HG02884 (cell line): ENCODE data around the gene RGS19.

Source experiments
- ATAC-seq: cut with Tn5 transposase; IDR thresholded peaks from one replicate; pipeline ENCODE4 v1.9.1; 2021; ENCODE audit warnings: mild to moderate bottlenecking, moderate library complexity; ENCODE audit not compliant: unreplicated experiment

Gene RGS19

DNA sequence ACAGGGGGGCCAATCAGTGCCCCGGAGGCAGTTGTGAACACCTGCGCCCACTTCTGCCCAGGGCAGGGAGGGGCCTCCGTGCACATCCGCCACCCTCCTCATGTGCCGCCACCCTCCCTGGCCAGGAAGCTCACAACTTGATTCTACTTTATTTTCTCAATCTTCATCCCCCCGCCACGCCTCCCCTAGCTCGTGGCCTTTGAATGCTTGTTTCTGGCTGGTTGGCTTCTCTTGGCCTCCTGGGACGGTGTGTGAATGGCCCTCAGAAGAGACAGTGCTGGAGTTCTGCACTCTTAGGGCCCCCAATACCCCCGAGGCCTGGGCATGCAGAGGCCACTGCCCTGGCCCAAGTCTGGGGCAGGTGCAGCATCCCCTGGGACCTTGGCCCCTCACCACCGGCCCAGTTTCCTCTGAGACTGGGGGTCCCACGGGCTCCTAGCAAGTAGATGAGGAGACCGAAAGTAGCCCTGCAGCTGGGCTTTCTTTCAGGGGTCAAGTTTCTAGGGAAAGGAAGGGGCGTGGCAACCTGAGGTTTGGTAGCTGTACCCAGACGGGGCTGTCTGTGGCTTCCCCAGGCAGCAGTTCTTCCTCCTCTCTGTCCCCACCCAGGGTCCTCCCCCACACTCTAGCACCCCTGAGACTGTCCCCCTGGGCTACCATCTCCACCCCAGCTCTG, 1.3 kb downstream of the RGS19 start:
- ATAC-seq: no peak

DNA sequence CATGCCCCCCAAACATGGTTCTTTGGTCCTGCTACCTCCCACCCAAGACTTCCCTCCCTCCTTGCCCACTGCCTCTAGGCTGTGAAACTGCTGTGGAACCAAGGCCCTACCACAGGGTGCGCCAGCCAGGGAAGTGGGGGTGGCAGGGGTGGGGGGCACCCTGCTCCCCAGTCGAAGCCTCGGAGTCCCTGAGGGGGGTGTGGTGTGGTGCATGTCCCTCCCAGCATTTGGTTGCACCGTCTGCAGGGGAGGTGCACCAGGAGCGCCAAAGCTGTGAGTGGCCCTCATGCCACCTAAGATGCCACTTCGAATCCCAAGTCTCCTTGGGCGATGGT, 1.8 kb downstream of the RGS19 start:
- ATAC-seq: no peak

DNA sequence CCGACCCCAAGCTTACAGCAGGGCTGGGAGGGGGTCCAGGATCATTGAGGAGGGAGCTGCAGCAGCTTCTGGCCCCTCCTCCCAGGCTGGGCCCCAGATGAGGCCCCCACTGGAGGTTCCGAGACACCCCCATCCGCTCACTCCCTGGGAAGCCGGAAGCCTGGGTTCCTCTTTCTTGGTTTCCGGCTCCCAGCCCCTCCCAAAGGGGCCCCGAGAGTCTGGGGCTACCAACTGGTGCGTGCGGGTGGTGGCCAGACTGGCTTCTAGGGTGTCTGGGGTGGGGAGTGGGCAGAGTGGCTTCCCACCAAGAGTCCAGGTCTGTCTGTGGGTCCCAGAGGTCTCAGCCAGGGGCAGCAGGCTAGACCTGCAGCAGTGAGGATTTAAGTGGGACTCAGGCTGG, 2.2 kb downstream of the RGS19 start:
- no peak for ATAC-seq

DNA sequence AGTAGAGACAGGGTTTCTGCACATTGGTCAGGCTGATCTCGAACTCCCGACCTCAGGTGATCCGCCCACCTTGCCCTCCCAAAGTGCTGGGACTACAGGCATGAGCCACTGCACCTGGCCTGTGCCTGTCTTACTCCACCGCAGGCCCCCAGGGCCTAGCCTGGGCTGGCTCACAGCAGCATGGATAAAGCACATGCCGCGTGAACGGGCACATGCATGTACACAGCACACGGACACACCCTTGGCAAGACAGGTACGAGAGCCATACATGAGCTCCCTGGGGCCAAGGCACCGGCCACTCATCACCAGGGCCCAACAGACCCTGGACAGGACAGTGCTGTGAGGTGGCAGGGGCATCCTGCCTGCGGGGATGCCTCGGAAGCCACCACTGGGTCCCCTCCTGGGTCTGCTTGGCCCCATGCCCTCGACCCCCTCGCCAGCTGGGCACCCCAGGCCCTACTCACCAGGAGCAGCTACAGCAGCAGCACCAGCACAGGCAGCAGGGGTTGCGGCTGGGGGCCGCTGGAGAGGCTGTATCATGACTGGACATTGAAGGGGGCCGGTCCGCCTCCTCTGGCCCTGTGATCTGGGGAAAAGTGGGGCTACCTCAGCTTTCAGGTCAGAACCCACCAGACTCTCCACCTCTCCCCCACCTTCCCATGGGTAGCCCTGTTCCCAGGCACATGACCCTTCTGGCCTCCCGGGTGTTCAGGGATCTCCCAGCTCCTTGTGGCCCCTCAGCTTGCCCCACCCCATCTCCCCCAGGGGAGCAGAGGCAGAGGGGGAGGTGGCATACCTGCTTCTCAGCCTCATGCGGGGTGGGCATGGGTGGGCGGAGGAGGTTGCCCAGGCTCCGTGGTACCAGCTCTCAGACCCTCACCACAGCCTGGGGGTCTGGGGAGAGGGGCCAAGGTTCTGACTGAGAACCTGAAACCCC, 3.0 kb downstream of the RGS19 start:
- ATAC-seq: no peak

DNA sequence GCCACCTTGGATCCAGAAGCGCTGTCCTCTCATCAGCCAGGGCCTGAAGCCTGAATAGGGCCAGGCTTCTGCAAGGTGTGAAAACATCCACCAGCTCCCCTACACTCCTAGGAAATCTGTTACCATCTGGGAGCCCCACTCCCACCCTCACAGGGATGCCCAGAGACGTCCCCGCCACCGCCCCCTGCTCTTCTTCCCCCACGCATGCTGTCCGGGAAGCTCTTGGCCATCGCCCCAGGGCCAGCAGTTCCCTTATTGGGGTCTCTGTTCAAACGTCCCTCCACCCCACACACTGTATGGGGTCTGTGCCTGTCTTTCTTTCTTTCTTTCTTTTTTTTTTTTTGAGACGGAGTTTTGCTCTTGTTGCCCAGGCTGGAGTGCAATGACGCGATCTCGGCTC, 3.8 kb downstream of the RGS19 start:
- no peak for ATAC-seq

DNA sequence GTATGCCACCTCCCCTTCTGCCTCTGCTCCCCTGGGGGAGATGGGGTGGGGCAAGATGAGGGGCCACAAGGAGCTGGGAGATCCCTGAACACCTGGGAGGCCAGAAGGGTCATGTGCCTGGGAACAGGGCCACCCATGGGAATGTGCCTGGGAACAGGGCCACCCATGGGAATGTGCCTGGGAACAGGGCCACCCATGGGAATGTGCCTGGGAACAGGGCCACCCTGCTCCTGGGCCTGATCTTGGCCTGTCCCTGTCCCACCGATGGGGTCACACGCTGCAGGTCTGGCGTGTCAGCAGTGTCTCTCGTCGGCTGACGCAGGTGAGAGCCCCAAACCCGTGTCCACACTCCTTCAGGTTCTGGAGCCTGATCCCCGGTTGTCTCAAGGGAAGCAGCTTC, 4.4 kb downstream of the RGS19 start:
- no peak for ATAC-seq

DNA sequence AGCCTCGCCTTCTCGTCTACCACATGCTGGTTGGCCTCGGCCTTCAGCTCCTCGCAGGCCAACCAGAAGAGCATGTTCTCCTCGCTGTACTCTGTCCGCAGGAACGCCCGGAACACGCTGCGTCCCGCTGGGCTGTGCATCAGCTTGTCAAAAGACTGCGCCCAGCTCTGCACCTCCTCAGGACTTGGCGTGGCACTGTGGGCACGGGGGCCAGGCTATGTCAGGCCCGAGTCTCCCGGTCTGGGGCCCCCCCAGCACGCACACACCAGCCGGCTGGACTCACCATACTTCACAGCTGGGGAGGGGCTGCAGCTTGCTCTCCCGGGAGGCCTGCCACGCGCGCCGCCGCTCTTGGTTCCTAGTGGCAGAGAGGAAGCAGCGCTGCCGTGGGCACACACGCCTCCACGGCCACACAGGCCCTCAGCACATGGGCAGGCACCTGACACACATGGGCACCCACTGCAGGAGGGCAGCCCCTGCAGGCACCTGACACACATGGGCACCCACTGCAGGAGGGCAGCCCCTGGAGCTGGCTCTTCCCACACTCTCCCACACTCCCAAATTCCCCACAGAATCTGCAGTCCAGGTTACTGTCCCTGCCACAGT, 5.0 kb downstream of the RGS19 start:
- ATAC-seq: no peak

DNA sequence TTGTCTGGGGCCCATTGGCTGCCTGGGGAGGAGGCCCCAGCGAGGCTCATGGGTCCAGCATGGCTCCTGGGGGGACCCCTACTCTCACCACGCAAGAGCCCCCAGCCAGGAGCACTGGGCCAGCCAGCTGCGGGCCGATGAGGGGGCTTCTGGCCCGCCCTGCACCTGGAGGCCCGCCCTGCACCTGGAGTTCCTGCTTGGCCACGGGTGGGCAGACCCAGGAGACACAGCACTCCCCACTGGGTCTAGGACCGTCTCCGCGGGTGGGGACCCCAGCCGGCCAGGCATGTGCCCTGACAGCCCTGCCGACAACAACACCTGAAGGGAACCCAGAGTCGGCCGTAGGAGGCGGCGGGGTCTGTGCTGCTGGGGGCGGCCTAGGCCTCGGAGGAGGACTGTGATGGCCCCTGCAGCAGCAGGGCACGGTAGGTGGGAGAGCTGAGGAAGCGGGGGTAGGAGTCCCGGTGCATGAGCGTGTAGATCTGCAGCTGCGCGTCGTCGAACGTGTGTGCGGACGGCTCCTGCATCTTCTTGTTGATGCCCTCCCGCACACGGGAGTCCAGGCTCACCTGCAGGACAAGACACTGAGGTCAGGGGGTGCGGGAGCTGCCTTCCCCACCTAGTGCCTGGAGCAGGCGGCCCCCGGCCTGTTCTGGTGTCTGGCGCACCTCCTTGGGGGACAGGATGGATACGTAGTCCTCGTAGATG, 5.7 kb downstream of the RGS19 start:
- ATAC-seq: no peak

DNA sequence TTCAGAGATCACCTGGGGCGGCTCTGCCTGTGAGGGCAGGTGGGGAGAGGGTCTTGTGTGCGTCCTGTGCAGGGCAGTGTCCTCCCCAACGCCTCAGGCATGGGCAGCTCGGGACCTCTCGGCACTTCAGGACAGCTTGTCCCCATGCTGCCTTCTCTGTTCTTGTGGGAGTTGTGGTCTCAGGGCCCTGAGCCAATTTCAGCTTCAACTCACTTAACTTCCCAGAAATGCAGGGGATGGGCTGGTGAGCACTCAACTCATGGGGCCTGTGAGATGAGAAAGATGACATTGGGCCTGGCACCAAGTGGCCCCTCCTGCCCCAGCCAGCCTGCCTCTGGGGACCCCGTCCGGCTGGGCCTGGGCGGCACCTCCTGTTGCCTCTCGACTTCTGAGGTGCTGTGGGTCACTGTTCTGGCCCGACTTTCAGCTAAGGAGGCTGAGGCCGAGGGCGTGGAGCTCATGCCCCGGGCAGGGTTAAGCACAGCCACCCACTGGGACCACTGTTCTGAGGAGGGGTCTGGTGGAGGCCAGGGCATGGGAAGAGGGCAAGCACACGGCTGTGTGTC, 6.7 kb downstream of the RGS19 start:
- ATAC-seq: no peak

DNA sequence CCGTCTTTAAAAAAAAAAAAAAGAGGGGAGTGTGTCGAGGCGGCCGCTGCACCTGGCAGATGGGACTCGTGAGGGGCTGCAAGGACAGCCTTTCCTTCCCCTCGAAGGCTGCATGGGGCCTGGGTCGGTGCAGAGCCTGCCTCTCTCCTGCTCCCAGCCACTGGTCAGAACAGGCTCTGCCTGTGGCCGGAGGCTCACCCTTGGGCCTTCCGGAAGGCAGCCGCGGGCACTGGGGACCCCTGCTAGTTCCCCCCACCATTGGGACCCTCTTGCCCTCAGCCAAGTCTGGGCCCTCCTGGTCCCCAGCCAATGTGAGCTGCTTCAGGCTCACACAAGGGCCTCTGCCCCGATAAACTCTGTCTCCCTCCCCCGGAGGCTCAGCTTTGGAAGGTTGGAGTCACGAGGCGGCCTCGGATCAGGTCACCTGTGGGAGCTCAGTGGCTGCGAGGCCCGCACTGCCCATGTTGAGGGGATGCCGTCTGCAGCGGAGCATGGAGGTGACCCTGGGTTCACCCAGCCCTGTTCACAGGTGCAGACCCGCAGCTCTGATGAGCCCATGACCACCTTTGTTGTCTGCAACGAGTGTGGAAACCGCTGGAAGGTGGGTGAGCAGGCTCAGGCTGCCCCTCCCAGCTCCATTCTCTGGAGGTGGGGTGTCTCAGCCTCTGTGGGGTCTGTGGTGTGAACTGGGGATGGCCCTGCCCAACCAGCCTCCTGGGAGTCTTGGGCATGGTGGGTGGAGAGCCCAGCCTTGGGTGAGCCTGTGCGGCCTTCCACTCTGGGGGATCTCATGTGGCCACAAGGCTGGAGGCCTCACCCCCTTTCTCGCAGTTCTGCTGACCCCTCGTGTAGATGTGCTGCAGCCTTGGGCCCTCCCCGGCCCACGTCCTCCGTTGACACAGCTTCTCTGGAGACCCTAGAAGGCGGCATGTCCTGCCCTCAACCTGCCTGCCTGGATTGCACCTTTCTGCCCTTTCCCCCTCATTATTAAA, 7.7 kb downstream of the RGS19 start:
- no peak for ATAC-seq

DNA sequence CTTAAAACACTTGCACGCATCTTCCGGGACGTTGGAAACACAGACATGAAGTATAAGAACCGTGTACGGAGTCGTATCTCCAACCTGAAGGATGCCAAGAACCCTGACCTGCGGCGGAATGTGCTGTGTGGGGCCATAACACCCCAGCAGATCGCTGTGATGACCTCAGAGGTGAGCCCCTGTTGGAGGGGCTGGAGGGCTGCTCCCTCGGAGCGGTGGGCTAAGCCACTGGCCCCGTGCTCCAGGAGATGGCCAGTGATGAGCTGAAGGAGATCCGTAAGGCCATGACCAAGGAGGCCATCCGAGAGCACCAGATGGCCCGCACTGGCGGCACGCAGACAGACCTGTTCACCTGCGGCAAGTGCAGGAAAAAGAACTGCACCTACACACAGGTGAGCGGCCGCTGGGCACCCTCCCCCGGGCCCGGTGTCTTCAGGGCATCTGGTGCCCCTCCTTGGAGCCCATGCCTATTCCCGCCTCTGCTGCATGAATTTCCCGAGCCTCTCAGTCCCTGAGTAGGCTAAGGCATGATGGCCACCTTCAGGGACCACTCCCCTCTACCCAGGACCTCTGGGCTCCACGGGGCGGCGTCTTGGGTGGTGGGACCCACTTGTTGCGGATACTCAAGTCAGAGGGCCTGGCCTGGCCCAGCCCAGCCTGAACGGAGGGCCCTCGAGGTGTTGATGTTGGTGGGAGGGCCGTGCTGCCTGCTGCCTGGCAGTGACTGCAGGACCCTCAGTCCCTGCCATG, 8.9 kb downstream of the RGS19 start:
- ATAC-seq: no peak

DNA sequence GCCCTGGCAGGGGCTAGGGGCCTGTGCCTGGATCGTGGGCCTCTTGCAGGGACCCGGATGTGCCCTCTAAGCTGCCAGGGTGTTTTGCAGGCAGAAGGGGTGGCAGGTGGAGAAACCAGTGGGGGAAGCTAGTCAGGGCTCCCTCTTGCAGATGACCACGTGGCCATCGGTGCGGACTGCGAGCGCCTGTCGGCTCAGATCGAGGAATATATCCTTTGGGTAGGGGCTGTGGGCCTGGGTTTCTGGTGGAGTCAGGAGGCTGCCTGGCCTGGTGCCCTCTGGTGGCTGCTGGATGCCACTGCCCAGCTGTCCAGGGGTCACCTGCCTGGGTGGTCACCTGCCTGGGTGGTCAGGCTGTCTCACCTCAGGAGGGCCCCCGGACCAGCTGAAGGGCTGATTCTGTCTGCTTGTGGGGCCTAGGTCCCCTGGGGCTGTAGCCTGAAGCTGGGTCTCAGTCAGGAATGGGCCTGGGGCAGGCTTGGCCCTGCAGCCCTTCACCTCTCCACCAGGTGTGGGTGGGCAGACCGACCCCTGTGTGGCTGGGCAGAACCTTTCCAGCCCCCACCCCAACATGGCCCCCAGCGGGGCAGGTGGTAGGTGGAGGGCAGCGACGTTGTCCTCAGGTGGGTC, 9.6 kb downstream of the RGS19 start:
- no peak for ATAC-seq

DNA sequence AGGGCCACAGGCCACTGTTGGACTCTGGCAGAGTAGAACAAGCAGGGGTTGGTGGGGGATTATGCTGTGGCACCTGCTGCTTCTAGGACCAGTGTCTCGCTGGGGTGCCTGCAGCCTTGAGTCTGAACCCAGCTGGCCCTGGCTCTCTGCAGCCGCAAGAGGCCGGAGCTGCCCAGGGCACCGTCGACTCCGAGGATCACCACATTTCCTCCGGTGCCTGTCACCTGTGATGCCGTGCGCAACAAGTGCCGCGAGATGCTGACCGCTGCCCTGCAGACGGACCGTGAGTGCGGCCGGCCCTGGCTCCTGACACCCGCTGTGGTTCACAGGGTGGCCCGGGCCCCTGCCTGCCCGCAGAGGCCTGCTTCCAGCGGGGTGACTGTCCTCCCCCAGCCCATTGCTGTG, 10.1 kb downstream of the RGS19 start:
- ATAC-seq: no peak

DNA sequence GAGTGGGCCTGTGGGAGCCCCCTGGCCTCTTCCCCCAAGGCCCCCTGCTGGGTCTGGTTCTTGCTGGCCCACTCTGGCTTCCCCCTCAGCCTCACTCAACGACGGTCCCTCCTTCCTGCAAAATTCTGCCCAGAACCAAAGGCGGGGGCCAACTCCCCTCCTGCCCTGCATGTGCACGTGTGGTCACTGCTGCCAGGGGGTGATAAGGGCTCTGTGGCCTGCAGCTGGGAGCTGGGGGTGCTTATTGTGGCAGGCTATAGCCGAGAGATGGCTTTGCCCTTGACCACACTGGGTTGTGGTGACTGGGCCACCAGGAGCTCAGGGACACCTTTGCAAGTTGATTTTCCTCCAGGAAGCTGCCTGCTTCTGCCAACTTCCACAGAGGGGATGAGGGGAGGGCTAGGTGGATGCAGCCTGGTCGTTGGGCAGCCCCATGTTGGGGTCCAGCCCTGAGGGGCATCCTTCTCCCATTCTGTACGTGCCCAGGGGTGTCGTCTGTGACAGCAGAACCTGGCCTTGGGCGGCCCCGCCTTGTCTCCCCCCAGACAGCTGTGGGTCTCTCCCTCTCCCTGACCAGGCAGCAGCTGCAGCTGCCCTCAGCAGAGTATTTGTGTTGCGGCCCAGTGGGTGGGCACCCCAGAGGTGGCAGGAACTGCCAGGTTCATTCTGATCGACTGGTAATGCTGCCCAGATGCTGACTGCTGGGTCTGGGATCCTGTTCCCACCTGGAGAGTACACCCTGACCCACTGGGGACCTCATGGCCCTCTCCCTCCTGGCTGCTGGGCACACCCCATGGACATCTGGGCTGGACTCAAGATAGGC, 10.7 kb downstream of the RGS19 start:
- no peak for ATAC-seq

DNA sequence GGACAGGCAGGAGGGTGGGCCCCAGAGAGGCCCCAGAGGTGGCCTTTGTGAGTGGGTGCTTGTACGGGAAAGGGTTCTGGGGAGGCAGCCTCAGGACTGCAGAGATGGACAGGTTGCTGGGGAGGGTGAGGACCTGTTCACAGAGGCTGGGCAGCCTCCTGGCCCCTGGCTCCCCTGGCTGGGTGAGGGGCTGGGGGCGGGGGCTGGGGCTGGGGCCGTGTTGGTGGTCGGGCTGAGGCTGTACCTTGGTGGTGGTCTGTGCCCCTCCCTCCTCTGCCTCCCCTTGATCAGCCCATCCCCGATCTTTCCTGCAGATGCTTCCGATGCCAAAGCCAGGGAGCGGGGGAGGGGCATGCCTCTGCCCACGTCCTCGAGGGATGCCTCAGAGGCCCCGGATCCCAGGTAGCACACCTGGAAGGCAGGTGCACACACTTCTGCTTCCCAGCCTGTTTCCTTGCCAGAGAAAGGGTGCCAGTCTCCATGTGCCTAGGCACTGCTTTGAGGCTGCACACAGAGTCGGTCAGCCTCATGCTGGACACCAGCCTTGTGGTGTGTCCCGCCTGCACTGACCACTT, 11.5 kb downstream of the RGS19 start:
- ATAC-seq: no peak

DNA sequence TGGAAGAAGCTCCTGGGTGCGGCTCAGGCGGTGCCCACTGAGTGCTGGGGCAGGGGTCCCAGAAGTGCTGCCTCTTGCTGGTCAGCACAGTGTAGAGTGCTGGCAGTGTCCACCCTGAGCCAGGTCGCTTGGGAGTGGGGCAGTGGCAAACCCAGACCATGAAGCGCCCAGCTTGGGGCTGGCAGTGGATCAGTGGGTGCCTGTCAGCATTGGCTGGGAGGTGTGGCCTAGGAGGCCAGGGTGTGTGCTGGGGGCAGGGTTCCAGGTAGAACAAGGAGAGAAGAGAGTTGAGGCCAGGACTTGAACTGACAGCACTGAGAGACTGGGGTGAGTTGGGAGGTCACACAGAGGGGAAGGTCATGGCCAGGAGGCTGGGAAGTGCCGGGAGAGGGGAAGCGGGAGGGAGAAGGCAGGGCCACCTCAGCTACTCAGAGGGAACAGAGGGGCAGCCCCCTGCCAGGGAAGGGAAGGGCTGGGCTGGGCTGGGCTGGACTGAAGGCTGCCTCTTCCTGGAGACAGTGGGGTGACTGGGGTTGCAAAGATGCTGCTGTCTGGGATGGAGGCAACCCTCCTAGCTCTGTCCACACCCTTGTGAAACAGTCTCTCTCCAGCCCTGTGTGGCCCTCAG, 12.2 kb downstream of the RGS19 start:
- no peak for ATAC-seq

DNA sequence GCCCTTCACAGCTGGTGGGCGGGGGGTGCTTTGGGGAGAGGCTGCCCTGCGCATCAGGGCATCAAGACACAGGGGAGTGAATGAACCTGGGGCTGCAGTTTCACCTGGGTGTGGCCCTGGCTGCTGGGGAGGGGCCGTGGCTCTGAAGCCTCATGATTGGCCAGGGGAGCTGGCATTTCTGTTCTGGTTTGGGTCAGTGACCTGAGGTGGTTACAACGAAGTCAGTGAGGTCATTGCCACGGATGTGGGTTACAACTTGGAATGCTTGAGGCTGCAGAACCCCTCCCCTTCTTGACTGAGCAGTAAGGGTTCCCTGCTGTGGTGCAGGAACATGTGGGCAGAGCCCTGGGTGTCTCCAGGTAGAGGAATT, 13.4 kb downstream of the RGS19 start:
- ATAC-seq: no peak
